VCaP (cell line): Measurements from ENCODE around the gene SCNN1A.

ENCODE experiments used
- H3K27ac ChIP-seq: fragments of 450-650 bp; 2 replicates; pipeline ENCODE4 v1.5.1; 2017
- CTCF ChIP-seq: fragments of 450-650 bp; conservative IDR thresholded peaks from 2 replicates; pipeline ENCODE4 v1.5.1; 2017; ENCODE audit warnings: mild to moderate bottlenecking, moderate library complexity

Gene SCNN1A

GRCh38 chr12:6330999-6331714 is 44.2 kb downstream of the SCNN1A start:
- no peak for TF ChIP-seq CTCF
- no peak overlapping the region for H3K27ac ChIP-seq

- no peak overlapping the region for H3K27ac ChIP-seq
Measured at GRCh38 chr12:6330192-6330591, 45.2 kb downstream of the SCNN1A start.

GRCh38 chr12:6329703-6330064 is 45.7 kb downstream of the SCNN1A start:
- no peak overlapping the region for H3K27ac ChIP-seq
- no peak for TF ChIP-seq CTCF

More at GRCh38 chr12:6330192-6330591, 45.2 kb downstream of the SCNN1A start:
- TF ChIP-seq CTCF: no peak

DNA sequence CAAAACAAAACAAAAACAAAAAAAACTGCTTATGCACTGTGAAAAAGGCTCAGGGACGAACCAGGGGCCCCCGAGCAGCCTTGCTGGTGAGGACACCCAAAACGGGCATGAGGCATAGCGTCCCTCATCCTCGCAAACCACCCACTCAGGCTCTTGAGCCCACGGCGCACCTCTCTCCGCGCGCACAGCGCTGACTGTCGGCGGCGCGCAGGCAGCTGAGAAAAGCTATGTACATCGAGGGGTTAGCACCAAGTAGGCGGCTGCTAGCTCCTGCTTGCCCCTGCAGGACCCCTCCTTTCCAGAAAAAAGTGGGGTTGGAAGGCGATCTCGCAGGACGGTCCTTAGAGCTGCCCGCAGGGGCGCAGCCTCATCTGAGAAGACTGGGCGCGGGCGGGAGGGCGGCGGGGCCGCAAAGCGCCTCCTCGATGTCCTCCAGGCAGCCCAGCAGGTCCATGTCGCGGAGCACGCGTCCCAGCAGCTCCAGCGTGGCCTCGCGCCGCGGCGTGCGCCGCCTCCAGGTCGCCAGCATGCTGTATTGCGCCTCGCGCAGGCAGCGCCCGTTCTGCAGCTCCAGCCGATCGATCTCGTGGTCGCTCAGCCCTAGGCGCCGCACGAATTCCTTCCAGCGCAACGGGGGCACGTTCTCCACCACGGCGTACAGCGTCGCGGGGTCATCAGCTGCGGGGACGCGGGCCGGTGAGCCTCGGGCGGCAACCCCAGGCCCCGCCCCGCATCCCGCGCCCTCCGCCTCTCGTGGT is 46.2 kb downstream of the SCNN1A start:
- H3K27ac ChIP-seq: no peak overlapping the region
- no peak for TF ChIP-seq CTCF

DNA sequence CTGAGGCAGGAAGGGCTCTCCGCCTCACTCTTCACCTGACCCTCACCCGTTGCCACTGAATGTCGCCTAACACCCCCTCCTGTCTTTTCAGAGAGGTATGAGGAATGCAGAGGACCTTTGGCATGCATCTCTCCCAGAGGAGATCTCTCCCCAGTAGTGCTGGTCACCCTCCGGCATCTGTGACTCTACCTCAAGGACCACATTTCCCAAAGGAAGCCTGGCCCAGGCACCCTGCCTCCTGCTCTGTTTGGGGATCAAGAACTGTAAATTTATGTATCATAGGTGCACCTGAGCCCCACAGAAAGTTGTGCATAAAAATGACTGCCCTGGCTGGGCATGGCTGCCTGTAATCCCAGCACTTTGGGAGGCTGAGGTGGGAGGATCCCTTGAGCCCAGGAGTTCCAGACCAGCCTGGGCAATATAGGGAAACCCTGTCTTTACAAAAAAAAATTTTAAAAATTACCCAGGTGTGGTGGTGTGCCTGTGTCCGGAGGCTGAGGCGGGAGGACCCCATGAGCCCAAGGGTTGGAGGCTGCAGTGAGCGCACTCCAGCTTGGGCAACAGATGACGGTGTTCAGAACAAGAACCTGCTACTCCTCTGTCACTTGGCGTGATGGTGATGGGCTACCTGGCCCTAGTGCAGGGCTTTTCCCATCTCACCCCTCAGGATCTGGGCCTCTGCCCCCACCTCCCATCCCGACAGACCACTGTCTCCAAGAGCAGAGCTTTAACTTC is 47.2 kb downstream of the SCNN1A start:
- no peak overlapping the region for H3K27ac ChIP-seq
- no peak for TF ChIP-seq CTCF

DNA sequence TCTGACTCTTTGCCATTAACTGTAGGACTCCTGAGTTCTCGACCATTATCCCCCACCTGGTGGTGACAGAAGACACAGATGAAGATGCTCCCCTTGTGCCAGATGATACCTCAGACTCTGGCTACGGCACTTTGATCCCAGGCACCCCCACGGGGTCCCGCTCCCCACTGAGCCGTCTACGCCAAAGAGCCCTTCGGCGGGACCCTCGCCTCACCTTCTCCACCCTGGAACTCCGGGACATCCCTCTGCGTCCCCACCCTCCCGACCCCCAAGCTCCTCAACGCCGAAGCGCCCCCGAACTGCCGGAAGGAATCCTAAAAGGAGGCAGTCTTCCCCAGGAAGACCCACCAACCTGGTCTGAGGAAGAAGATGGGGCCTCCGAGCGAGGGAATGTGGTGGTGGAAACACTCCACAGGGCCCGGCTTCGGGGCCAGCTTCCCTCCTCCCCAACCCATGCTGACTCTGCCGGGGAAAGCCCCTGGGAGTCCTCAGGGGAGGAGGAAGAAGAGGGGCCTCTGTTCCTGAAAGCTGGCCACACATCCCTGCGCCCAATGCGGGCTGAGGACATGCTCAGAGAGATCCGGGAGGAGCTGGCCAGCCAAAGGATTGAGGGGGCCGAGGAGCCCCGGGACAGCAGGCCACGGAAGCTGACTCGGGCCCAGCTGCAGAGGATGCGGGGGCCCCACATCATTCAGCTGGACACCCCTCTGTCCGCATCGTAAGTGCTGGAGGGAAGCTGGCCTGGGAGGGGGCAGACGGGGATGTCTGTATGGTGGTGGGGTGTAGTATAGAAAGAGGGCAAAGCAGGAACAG is 47.9 kb downstream of the SCNN1A start:
- H3K27ac ChIP-seq: no peak overlapping the region
- TF ChIP-seq CTCF: no peak
